NCI-H2029 treated with DMSO at 0.1 percent for 48 hours (cell line): Measurements from ENCODE around the gene CD8B.
"Not testable (repeated sequence)": the region's sequence is repeated elsewhere in the genome, so short reads cannot be mapped to it uniquely, and the experiment has no call there.

Experiments
- DNase-seq: peaks from one replicate; lab custom pipeline; 2025; lab: John Stamatoyannopoulos, UW

The CD8B gene

DNA sequence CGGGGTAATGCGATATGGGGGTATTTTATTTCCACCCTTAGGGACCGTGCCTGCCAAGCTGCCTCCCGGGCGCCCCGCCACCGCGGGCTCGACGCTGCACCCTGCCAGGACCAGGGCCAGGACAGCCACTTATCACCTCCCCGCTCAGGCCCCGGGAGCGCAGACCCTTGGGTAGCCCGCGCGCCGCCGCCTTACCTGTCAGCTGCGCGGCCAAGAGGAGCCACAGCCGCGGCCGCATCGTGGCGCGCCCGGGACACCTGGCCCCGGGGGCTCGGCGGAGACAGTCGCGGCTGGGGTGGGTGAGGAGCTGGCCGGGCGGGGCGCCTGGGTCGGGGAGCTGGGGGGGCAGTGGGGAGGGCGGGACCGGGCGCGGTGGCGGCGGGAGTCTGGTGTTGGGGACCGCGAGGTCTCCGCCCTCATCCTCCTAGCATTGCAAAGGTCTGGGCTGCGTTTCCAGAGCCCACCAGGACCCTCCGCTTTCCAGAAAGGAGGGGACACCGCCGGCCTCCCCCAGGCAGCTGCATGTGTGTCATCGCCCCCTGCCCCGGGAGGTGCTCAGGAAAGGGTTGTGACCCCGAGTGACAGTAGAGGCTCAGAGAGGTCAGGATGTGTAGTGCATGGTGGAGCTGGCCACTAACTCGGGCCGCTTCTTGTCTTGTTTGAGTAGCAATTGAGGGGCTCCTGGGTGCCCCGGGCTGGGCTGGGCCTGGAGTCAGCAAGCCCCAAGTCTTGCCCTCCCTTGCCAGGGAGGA, at the start of gene CD8B:
Gene CD8B (minus strand): TSS at position 259 of the 752 bp plus-strand sequence. CDS start 21 bp downstream, at position 238.
- not testable (repeated sequence) for DNase-seq

DNA sequence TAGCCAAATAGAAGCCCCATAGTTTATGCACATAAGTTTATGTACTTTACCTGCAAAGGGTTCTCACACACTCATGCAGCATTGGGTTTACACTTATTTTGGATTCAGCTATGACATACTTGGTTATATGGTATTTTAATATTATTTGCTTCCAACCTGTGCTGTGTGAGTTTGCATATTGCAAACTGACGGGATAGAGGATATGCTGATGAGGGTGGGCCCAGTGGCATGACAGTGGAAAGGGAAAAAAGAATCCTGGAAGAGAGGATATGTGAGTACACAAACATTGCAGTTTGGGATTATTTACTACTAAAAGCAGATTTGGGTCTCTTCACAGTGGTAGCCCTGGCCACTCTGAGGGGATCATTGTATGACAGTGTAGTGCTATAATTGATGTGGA, 44.2 kb upstream of the CD8B start:
- DNase-seq: not testable (repeated sequence)

DNA sequence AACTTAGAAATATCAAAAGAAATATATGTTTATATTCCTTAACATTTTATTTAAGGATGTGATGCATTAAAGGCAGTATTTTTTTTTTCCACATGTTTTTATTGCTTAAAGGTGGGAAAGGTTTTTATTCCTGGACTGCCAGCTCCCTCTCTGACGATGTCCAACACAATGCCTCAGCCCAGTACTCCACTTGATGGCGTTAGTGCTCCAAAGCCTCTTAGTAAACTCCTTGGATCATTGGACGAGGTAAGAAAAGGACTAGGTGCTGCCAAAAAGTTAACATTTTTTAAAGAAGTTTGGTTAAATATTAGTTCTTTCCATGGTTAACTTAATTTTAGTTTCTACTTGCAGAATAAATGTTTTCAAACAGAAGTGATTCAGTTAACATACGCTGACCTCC, 39.0 kb upstream of the CD8B start:
- not testable (repeated sequence) for DNase-seq

DNA sequence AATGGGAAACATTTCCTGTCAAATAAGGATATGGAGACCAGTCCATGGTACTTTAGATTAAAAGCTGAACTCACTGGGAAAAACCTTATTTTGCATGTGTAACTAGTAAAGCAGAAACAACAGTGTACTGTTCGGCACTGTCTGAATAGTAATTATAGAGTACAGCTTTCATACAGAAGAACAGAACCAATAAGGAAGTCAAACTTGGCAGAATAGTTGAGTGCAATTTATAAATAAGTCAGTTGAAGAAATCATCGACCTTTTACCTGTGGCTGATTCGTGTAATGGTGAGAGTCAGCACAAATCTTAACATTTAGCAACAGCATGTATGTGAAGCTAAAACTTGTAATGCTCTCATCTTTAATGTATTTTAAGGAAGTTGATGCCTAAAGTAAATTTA, 24.3 kb upstream of the CD8B start:
- not testable (repeated sequence) for DNase-seq

DNA sequence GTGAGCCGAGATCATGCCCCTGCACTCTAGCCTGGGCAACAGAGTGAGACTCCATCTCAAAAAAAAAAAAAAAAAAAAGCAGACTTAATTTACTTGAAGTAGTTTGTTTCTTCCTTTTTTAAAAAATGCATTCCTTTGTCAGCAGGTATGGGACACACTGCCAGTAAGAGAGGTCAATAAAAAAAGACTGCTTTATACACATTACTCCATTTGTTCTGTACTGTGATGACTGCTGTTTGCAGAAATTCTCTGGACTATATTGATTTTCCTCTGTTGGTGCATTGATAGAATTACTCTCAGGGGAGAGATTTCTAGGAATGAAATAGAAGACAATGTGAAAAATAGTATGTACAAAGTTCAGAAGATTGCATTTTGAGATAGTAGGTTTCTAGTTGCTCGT, 21.2 kb upstream of the CD8B start:
- DNase-seq: not testable (repeated sequence)

DNA sequence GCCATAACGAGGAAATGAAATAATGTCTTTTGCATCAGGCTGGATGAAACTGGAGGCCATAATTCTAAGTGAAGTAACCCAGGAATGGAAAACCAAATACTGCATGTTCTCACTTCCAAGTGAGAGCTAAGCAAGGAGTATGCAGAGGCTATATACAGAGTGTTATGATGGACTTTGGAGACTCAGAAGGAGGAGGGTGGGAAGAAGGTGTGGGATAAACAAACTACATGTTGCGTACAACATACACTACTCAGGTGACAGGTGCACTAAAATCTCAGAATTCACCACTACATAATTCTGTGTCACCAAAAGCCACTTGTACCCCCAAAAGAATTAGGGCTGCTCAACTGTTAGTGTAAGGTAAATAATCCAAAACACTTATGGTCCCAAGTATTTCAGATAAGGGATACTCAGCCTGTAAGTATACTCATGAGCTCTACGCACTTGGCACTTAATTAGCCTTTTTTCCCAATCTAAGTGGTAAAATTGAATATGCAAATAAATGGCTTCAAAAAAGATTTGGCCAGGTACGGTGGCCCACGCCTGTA, 20.5 kb upstream of the CD8B start:
- not testable (repeated sequence) for DNase-seq

DNA sequence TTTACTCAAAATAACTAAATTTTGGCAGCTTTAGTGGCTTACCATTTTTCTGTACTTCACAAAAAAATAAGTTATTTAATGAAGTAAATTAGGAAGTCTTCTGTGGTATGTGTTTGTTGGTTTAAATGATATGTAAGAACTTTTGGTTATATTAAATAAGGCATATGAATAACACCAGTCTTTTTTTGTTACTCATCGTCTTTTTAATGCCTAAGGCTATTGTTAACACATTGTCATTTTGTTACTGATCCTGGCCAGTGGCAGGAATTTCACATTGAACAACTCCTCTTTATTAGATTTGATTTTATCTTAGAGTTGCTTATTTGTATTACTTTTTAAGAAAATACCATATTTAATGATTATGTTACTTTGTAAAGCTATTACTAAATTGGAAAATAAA, 17.3 kb upstream of the CD8B start:
- not testable (repeated sequence) for DNase-seq

DNA sequence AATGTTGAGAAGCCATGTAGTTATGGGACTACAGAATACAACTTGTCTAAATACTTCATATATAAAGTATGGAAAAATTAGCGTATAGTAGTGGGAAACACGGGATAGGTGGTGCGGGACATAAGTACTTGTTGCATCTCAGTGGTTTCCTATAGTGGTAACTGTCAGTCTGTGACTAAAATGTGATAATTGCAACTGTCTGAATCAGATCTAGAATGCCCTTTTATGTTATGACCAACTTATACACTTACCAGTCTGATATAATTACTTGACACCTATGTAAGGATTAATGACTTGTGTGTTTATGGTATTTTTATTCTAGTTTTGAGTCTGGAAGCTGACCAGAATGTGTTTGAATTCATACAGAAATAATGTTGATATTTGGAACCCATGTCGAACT, 9.3 kb upstream of the CD8B start:
- DNase-seq: not testable (repeated sequence)

DNA sequence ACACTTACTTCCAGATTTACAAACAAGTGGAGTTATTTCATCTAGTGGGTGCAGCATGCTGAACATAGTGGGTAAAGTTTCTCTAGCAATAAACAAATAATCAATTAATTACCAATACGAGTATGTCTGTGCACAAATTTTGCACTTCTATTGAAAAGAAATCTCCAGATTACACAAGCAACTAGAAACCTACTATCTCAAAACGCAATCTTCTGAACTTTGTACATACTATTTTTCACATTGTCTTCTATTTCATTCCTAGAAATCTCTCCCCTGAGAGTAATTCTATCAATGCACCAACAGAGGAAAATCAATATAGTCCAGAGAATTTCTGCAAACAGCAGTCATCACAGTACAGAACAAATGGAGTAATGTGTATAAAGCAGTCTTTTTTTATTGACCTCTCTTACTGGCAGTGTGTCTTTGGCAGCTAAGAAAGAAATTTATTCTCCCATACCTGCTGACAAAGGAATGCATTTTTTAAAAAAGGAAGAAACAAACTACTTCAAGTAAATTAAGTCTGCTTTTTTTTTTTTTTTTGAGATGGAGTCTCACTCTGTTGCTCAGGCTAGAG, 7.3 kb upstream of the CD8B start:
- not testable (repeated sequence) for DNase-seq

DNA sequence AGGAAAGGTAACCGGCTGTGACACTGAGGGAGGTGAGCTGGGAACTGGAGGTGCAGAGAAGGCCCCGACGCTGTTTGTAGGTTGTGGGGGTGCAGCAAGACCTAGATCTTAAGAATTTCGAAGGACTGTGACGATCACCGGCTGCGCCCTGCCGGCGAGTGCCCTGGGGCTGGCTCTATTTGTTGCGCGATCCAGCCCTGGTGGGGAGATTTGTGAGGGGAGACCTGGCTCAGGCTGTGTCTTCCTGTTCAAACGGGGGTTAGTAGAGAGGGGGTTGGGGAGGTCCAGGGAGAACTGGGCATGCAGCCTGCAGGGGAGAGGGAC, 656 bp upstream of the CD8B start:
- not testable (repeated sequence) for DNase-seq

DNA sequence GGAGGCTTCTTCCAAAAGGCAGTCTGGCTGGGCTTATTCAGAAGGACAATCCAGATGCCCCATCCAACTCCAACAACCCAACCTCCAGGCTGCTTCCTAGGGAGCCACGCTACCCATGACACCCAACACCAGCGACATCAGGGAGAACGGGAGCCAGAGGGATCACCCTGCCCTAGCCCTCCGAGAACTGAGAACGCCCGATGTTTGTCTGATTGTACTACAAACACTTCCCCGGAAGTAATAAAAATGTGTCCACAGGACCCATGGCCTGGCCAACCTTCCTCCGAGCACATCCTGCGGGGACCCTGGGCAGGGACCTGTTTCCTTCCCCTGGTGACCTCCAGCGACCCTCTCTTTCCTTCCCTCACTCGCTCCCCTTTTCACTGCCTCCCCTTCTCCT, 511 bp downstream of the CD8B start:
- DNase-seq: not testable (repeated sequence)

DNA sequence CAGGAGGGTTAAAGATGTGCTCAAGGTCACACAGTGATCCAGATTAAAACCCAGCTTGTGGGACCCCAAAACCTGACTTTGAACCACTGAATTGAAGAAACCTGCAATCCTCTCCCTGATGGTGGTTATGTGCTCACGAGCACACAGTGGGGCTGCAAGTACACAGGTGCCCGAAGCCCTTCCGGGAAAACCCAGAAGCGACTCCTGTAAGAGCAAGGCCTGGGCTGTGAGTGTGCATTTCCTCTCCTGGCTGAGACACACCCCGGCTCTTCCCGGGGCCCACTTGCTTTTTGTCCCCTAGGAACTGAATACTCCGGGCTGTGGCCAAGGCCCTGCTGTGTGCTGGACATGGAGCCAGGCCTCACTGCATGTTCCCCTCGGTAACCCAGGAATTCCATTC, 1.1 kb downstream of the CD8B start:
- not testable (repeated sequence) for DNase-seq

DNA sequence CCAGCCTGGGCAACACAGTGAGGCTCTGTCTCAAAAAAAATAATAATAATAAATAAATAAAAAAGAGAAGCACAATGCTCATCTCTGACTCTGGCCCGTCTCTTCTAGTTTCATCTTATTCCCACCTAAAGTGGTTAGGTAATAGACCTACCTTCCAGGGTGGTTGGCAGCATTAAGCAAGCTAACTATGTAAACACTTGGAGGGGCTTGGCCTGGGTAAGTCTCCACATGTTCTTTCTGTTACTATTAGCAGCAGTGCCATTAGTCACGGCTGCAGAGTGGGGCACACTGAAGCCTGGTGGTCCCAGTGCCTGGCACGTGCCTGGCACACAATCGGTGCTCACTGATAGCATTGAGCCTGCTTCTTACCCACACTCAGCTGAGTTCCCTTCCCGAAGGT, 4.0 kb downstream of the CD8B start:
- not testable (repeated sequence) for DNase-seq

DNA sequence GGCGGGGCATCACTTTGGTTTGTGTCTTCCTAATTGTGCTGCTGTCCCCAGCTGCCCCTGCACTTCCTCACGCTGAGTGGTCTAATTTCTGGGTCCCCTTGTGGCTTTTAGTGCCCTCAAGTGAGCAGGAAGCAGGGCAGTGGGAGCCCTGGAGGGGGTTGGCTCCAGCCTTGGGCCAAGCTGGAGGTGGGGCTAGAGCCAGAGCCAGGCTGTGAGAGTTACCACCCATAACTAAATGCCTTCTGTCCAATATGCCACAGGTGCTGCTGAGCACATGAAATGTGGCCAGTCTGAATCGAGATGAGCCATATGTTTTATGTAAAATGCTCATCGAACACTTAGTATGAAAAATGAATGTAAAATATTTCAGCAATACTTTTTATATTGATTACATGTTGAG, 5.2 kb downstream of the CD8B start:
- not testable (repeated sequence) for DNase-seq

DNA sequence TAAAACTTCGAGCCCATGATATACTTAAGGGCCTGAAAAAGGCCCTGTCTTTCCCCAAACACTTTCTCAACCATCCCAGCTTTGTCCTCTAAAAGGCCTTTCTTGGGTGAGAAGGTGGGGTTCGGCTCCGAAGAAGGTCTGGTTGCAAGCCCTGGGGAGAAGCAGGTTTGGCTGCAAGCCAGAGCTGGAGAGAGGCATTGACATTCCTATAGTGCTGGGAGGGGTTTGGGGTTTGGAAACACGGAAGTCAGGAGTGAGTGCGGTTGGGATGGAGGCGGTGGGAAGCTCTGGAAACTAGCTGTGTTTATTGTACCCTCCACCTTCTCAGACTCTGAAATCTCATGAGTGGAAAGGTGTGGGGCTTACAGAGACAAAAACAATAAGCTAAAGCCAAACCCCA, 5.7 kb downstream of the CD8B start:
- DNase-seq: not testable (repeated sequence)

DNA sequence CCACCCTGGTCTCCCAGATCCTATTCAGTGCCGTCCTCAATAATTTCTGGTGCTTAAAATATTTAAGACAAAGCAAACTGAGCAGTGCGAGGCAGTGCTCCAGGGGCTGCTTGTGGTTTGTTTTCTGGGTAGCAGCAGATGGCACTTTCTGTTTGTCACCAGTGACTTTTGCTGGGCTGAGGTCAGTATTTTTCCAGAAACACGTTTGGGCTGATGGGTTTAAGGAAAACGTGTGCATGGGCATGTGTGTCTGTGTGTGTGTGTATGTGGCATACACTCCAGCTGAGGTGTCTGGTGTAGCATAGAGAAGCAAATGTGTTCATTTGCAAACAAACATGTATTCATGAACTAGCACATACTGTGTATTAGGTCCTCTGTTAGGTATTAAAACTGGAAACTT, 10.1 kb downstream of the CD8B start:
- DNase-seq: not testable (repeated sequence)

DNA sequence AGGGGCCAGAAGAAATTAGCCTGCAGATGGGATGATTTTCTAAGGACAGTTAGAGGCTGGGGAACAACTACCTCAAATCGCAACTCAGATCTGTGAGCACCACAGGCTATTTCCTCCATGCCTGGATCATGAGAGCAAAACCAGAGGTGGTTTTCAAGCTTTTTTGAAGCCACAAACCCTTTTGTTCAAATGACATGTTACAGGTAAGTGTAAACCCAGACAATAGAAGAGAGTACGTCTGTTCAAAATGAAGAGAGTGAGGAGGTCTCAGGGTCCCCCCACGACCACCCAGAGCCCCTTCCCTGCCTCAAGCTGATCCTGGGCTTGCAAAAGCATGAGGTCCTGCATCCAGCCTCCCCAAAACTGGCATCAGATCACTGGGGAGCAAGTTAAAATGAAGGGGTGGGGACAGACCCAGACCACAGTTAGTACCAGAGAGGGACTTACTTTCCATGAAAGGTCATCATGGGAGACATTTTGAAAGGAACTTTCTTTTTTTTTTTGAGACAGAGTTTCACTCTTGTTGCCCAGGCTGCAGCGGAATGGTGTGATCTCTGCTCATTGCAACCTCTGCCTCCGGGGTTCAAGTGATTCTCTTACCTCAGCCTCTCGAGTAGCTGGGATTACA, 19.0 kb downstream of the CD8B start:
- not testable (repeated sequence) for DNase-seq

DNA sequence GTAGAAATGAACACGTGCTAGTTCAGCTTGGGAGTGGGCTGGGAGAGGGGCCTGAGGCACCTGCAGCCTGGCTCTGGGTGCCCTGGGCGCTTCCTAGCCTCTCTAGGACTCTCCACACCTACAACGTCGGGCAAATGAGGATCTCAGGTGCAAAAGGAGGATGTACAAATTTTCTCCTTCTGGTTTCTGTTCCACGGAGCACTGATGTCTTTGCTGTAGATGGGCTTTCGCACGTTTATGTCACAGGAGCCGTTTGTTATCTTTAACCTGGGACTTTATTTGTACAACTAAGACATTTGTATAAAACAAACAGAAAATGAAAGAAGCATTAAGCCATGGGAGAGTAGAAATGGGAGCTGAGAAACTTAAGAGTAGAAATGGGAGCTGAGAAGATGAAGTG, 20.4 kb downstream of the CD8B start:
- DNase-seq: not testable (repeated sequence)

DNA sequence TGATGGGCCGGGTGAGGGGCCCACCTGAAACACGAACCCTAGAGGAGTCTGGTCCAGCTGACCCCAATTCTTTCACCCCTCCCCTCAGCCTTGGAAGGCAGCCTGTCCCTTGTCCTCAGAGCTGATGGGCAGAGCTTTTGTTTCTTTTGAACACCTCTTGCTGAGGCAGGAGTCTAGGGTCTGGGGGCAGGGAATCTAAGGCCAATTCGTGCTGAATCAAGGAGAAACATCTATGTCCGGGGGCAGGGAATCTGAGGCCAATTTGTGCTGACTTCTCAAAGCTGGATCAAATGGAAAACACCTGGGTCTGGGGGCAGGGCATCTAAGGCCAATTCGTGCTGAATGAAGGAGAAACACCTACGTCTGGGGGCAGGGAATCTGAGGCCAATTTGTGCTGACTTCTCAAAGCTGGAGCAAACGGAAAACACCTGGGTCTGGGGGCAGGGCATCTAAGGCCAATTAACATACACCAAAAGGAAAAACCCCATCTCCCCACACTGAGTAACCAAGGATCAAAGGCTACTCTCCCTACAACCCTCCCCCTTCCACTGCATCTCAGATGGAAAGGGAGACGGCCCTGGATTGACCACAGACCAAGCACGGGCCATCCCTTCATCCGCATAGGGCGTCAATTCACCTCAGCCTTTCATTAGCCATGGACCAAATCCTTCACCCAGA, 21.7 kb downstream of the CD8B start:
- not testable (repeated sequence) for DNase-seq

DNA sequence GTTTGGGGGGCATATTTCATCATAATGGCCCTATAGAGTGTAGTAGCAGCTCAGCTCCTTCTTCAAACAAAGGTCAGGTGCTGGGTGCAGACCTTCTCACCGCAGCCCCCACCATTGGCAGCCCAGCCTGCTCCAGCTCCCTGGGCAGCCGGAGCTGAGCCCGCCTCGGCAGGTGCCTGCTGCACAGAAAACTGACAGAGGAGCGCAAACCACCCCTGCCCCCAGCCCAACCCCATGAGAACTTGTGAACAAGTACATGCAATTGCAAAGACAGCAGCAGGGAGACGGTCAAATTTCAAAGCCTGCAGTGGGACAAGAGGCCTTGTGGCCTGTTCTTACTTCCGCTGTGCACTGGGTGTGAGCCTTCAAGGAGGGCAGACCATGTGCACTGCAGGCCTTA, 22.2 kb downstream of the CD8B start:
- not testable (repeated sequence) for DNase-seq

DNA sequence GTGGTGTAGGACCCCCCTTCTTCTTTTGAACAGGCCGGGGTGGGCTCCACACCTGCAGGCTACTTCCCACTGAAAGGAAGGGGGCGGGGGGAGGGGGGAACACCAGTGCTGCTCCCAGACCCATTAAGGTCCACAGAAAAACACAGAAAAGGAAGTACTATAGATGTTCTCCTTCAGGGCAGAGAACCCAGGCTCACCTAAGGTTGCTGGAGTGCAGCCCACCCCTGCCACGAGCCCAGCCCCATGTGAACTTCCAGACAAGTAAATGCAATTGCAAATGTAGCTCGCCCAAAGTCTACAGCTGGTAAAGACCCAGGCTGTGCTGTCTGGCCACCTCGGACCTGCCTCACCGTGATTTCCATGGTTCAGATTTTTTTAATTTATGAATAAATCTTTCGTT, 24.0 kb downstream of the CD8B start:
- not testable (repeated sequence) for DNase-seq

DNA sequence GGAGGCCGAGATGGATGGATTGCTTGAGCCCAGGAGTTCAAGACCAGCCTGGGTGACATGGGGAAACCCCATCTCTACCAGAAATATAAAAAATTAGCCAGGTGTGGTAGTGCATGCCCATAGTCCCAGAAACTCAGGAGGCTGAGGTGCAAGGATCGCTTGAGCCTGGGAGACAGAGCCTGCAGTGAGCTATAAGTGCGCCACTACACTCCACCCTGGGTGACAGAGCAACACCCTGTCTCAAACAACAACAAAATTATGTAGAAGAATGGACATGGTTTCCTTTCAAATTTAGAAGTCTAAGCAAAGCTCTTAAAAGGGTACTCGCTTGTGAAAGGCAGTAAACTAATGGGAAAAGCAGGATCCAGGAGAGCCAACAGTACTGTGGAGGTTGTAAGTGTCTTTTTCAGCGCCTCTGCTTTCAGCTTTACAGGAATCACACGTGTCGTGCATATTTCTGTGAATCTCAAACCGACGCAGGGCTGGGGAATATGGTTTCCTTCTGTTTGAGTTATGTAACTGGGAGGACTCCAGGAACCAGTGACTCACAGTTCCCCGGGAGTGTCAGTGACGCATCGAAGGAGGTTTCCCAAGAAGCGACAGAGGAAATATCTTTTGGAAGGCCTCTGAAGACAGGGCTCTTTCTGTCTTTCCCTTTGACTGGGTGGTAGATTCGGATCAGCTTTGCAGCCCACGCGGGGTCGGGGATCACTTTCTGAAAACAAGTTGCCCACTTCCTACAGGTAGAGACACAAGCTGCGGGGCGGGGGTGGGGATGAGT, 24.6 kb downstream of the CD8B start:
- not testable (repeated sequence) for DNase-seq
